K562 (cell line): ENCODE results near the gene LTA. TPM values are rescaled to one million over a fixed set of nuclear protein-coding genes. Genes with fewer than 3 reads are reported as not detected.
A peak's percentile ranks its signal among the peaks of the same experiment; 100 is the strongest.

Experiments used
- CHCHD3 ChIP-seq: fragments of 250-450 bp; sonication (Bioruptor Pico); IDR thresholded peaks from 2 replicates; pipeline ENCODE4 v2.1.2; 2022; ENCODE audit warnings: mild to moderate bottlenecking
- ERF ChIP-seq: fragments of 450-650 bp; formaldehyde crosslinking; IDR thresholded peaks from 2 replicates; pipeline ENCODE4 v1.4.0; 2020; ENCODE audit warnings: mild to moderate bottlenecking, mixed read lengths
- EZH2 ChIP-seq: IDR thresholded peaks from 2 replicates; pipeline ENCODE4 v1.6.1; 2012; ENCODE audit warnings: low read depth, mild to moderate bottlenecking, inconsistent platforms, low read length, borderline replicate concordance
- KLF16 ChIP-seq: IDR thresholded peaks from 2 replicates; pipeline ENCODE4 v1.6.1; 2016; ENCODE audit warnings: antibody characterized with exemption
- MEF2D ChIP-seq: conservative IDR thresholded peaks from 2 replicates; pipeline ENCODE4 v1.6.1; 2016; ENCODE audit warnings: low read depth, missing genetic modification characterization, missing compliant biosample characterization
- MTF1 ChIP-seq: fragments of 250-450 bp; sonication (Bioruptor Pico); IDR thresholded peaks from 2 replicates; pipeline ENCODE4 v1.9.0; 2021; ENCODE audit warnings: moderate library complexity, mild to moderate bottlenecking, inconsistent platforms, borderline replicate concordance
- NCOA4 ChIP-seq: fragments of 450-650 bp; IDR thresholded peaks from 2 replicates; pipeline ENCODE4 v1.6.1; 2018; ENCODE audit warnings: mild to moderate bottlenecking; ENCODE audit not compliant: partially characterized antibody
- PHF21A ChIP-seq: fragments of 450-650 bp; IDR thresholded peaks from 2 replicates; pipeline ENCODE4 v1.6.1; 2017; ENCODE audit warnings: low read depth, borderline replicate concordance
- PHF8 ChIP-seq: fragments of 200-600 bp; sonication (generic); IDR thresholded peaks from 2 replicates; pipeline ENCODE4 v1.6.1; 2012; ENCODE audit warnings: mixed run types, mild to moderate bottlenecking, inconsistent platforms, low read length, moderate library complexity, borderline replicate concordance
- PKNOX1 ChIP-seq: fragments of 450-650 bp; IDR thresholded peaks from 2 replicates; pipeline ENCODE4 v1.6.1; 2016
- POLR2AphosphoS5 ChIP-seq: IDR thresholded peaks from 2 replicates; pipeline ENCODE4 v1.6.1; 2011; ENCODE audit warnings: mild to moderate bottlenecking, low read depth, low read length, moderate library complexity; ENCODE audit not compliant: control insufficient read depth, insufficient read depth
- POLR3A ChIP-seq: IDR thresholded peaks from 2 replicates; pipeline ENCODE4 v1.6.1; 2011; ENCODE audit warnings: borderline replicate concordance, mild to moderate bottlenecking, moderate library complexity; ENCODE audit not compliant: insufficient read length, insufficient read depth; ENCODE audit errors: extremely low read depth
- SMAD2 ChIP-seq: fragments of 150-350 bp; IDR thresholded peaks from 2 replicates; pipeline ENCODE4 v1.6.1; 2014; ENCODE audit warnings: low read depth, mild to moderate bottlenecking, low read length
- SMARCC2 ChIP-seq: fragments of 450-650 bp; IDR thresholded peaks from 2 replicates; pipeline ENCODE4 v1.6.1; 2017; ENCODE audit warnings: antibody characterized with exemption, moderate library complexity, mild to moderate bottlenecking, low read depth
- TSC22D4 ChIP-seq: fragments of 450-650 bp; IDR thresholded peaks from 2 replicates; pipeline ENCODE4 v1.6.1; 2016; ENCODE audit warnings: missing genetic modification characterization, missing biosample characterization, control low read depth
- ZBTB7A ChIP-seq: IDR thresholded peaks from 2 replicates; pipeline ENCODE4 v1.6.1; 2011; ENCODE audit warnings: low read depth, mild to moderate bottlenecking, low read length, moderate library complexity, borderline replicate concordance; ENCODE audit not compliant: control insufficient read depth
- ZC3H11A ChIP-seq: IDR thresholded peaks from 2 replicates; pipeline ENCODE4 v1.6.1; 2012; ENCODE audit warnings: low read depth, low read length, improper control_type of control experiment
- ZNF184 ChIP-seq: sonication (generic); formaldehyde crosslinking; IDR thresholded peaks from 2 replicates; pipeline ENCODE4 v1.5.0; 2020; ENCODE audit warnings: missing genetic modification reagents
- ZNF197 ChIP-seq: fragments of 200-800 bp; sonication (Bioruptor generic); IDR thresholded peaks from 2 replicates; pipeline ENCODE4 v1.6.1; 2016; ENCODE audit warnings: low read depth, missing genetic modification characterization, missing compliant biosample characterization
- ZNF263 ChIP-seq: sonication (generic); formaldehyde crosslinking; IDR thresholded peaks from 2 replicates; pipeline ENCODE4 v1.8.0; 2022; ENCODE audit warnings: mild to moderate bottlenecking, missing genetic modification reagents, borderline replicate concordance
- ZNF75A ChIP-seq: fragments of 450-650 bp; formaldehyde crosslinking; IDR thresholded peaks from 2 replicates; pipeline ENCODE4 v1.4.0; 2020; ENCODE audit warnings: mild to moderate bottlenecking
- polyA plus RNA-seq, 8 experiments: library from polyadenylated mRNA; depleted of rRNA in 4 of 8; stranded (reverse) in 5 of 8; unstranded in 3 of 8; fragments of >200 nt; fragmentation: Nextera tagmentation in 2 of 8; fragmentation: Illumina TruSeq in 1 of 8; extraction: Ambion mirVana in 2 of 8; extraction: Trizol in 1 of 8; gene quantifications; 2 replicates each; pipeline versions ENCODE4 v1.2.1 to v1.2.3, GENCODE V29; 2011 to 2014; ENCODE audit warnings: inconsistent platforms in 1 of 8, missing spikeins in 1 of 8
- total RNA-seq, 7 experiments: library from RNA; depleted of rRNA in 6 of 7; stranded (reverse); fragments of >200 nt in 6 of 7; fragmentation: Illumina TruSeq in 2 of 7; extraction: Trizol in 2 of 7; gene quantifications; 2 replicates each; pipeline versions ENCODE4 v1.2.1 to v1.2.3, GENCODE V29; 2011 to 2021; ENCODE audit warnings: low replicate concordance in 1 of 7
- TF ChIP-seq, protein P1 (sequence below): fragments of 250-450 bp; sonication (Bioruptor Pico); IDR thresholded peaks from 2 replicates; pipeline ENCODE4 v1.8.0; 2022; ENCODE audit warnings: moderate library complexity, mild to moderate bottlenecking, inconsistent platforms
- TF ChIP-seq, protein P2 (sequence below): sonication (generic); formaldehyde crosslinking; IDR thresholded peaks from 2 replicates; pipeline ENCODE4 v1.8.0; 2022; ENCODE audit warnings: mild to moderate bottlenecking, missing genetic modification reagents
- TF ChIP-seq, protein P3 (sequence below), 2 experiments: IDR thresholded peaks in 1 of 2; conservative IDR thresholded peaks in 1 of 2; 2 replicates each; pipeline ENCODE4 v1.6.1; 2016; ENCODE audit warnings: low read depth in 2 of 2, mild to moderate bottlenecking in 1 of 2, missing compliant biosample characterization in 1 of 2, missing genetic modification characterization in 1 of 2, moderate library complexity in 1 of 2

Gene LTA
- total and polyA plus RNA-seq, 9 of the 15 experiments (the other 6 are each of a cell fraction or from before 2014, with no cell fraction given): 0.80 TPM; not detected in 8

DNA sequence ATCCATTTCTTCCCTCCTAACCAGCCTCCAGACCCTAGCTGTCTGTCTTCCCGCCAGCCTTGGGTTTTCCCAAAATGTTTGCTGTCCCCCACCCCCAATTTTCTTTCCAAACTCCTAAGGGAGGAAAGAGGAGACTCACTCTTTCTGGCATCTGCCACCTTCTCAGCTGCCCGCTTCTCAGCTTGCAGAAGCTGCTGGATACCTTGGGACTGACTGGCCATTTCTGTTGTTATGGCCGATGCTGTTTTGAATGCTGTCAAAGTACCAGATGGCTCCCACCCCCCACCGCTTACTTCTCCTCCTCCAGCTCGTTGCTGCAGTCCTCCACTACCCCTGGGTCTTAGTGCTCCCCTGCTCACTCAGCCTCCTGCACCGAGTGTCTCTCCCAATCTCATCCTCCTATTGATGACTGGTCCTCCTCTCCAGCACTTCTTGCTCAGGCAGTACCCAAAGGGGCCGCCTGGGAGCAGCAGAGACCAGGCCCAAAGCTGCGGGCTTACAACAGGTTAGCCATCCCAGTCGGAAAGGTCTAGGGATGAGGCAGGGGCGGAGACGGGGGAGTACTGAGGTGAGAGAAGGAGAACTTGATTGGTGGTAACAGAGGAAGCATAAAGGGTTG is 25.6 kb upstream of the LTA start, which contains the start of gene ATP6V1G2 (continued):
- TF ChIP-seq PHF21A: no peak
- TF ChIP-seq SMARCC2: no peak
- no peak for TF ChIP-seq TSC22D4 (tag)
- TF ChIP-seq EZH2: no peak
- TF ChIP-seq, protein P1, sequence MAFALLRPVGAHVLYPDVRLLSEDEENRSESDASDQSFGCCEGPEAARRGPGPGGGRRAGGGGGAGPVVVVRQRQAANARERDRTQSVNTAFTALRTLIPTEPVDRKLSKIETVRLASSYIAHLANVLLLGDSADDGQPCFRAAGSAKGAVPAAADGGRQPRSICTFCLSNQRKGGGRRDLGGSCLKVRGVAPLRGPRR (CRISPR knock-in tag): no peak
- TF ChIP-seq PHF8: no peak
- no peak for TF ChIP-seq CHCHD3
- no peak for TF ChIP-seq ERF (CRISPR knock-in tag)
- no peak for TF ChIP-seq ZNF197
- 0 out of 2 replicates have a peak, but pooled peaks have one; percentile 57 for TF ChIP-seq KLF16
- TF ChIP-seq, protein P2, sequence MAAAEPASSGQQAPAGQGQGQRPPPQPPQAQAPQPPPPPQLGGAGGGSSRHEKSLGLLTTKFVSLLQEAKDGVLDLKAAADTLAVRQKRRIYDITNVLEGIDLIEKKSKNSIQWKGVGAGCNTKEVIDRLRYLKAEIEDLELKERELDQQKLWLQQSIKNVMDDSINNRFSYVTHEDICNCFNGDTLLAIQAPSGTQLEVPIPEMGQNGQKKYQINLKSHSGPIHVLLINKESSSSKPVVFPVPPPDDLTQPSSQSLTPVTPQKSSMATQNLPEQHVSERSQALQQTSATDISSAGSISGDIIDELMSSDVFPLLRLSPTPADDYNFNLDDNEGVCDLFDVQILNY (CRISPR knock-in tag): no peak
- peak; percentile 96 for TF ChIP-seq ZNF263 (CRISPR knock-in tag)
- TF ChIP-seq ZNF184 (CRISPR knock-in tag): no peak
- TF ChIP-seq ZC3H11A: no peak
- TF ChIP-seq SMAD2: no peak
- TF ChIP-seq PKNOX1: no peak
- no peak for TF ChIP-seq POLR2AphosphoS5
- no peak for TF ChIP-seq MEF2D
- TF ChIP-seq, protein P3, sequence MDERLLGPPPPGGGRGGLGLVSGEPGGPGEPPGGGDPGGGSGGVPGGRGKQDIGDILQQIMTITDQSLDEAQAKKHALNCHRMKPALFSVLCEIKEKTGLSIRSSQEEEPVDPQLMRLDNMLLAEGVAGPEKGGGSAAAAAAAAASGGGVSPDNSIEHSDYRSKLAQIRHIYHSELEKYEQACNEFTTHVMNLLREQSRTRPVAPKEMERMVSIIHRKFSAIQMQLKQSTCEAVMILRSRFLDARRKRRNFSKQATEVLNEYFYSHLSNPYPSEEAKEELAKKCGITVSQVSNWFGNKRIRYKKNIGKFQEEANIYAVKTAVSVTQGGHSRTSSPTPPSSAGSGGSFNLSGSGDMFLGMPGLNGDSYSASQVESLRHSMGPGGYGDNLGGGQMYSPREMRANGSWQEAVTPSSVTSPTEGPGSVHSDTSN (CRISPR knock-in tag; IDR thresholded peaks at IDR 0.05; ENCODE audit: low read depth): no peak
- TF ChIP-seq, protein P3 (tag; conservative IDR thresholded peaks at IDR 0.05; ENCODE audit: low read depth): no peak
- no peak for TF ChIP-seq POLR3A
- no peak for TF ChIP-seq NCOA4
- no peak for TF ChIP-seq MTF1 (CRISPR knock-in tag)
- no peak for TF ChIP-seq ZNF75A (CRISPR knock-in tag)
- TF ChIP-seq ZBTB7A: peak; percentile 29; the same call in 1 of the 2 replicates
